Measurements from ENCODE around the gene MTERF1.
"Not testable (repeated sequence)": the region's sequence is repeated elsewhere in the genome, so short reads cannot be mapped to it uniquely, and the experiment has no call there.

The MTERF1 gene

GRCh38 chr7:91883676-91884362 lies 3.3 kb upstream of the MTERF1 start:
- DNase-seq (ENCODE audit: insufficient read length, low spot score), result no peak
- TF ChIP-seq PAX5 (IDR thresholded peaks at IDR 0.05; ENCODE audit: insufficient read depth, low read length, severe bottlenecking) (no peak), SPI1 (IDR thresholded peaks at IDR 0.05; ENCODE audit: low read depth, low read length) (no peak), POU2F2 (IDR thresholded peaks at IDR 0.05; ENCODE audit: low read depth, low read length) (no peak), POLR2A (IDR thresholded peaks at IDR 0.05; ENCODE audit: low read depth, low read length) (no peak), POLR2AphosphoS5 (IDR thresholded peaks at IDR 0.05; ENCODE audit: low read depth, low read length) (no peak), TAF1 (IDR thresholded peaks at IDR 0.05; ENCODE audit: low read depth, low read length) (no peak)
- FAIRE-seq, result no peak

GRCh38 chr7:91880016-91880412 lies 488 bp downstream of the MTERF1 start:
- DNase-seq (ENCODE audit: insufficient read length, low spot score) (no peak), FAIRE-seq (no peak)
- no peak for TF ChIP-seq POLR2AphosphoS5 (IDR thresholded peaks at IDR 0.05; ENCODE audit: low read depth, low read length)
- TF ChIP-seq PAX5 (IDR thresholded peaks at IDR 0.05; ENCODE audit: insufficient read depth, low read length, severe bottlenecking), result no peak
- no peak for TF ChIP-seq TAF1 (IDR thresholded peaks at IDR 0.05; ENCODE audit: low read depth, low read length)
- no peak for TF ChIP-seq POU2F2 (IDR thresholded peaks at IDR 0.05; ENCODE audit: low read depth, low read length)
- TF ChIP-seq SPI1 (IDR thresholded peaks at IDR 0.05; ENCODE audit: low read depth, low read length), result no peak
- TF ChIP-seq POLR2A (IDR thresholded peaks at IDR 0.05; ENCODE audit: low read depth, low read length), result no peak

- no peak for TF ChIP-seq TAF1 (IDR thresholded peaks at IDR 0.05; ENCODE audit: low read depth, low read length)
- TF ChIP-seq PAX5 (IDR thresholded peaks at IDR 0.05; ENCODE audit: insufficient read depth, low read length, severe bottlenecking), result no peak
- no peak for TF ChIP-seq POU2F2 (IDR thresholded peaks at IDR 0.05; ENCODE audit: low read depth, low read length)
- no peak for FAIRE-seq
- no peak for DNase-seq (ENCODE audit: insufficient read length, low spot score)
Observed at GRCh38 chr7:91876391-91877133, 3.9 kb downstream of the MTERF1 start.

GRCh38 chr7:91875851-91876250 lies 4.7 kb downstream of the MTERF1 start:
- no peak for DNase-seq (ENCODE audit: insufficient read length, low spot score)
- peak; percentile 20 for FAIRE-seq
- TF ChIP-seq POU2F2 (IDR thresholded peaks at IDR 0.05; ENCODE audit: low read depth, low read length) (no peak), PAX5 (IDR thresholded peaks at IDR 0.05; ENCODE audit: insufficient read depth, low read length, severe bottlenecking) (no peak), SPI1 (IDR thresholded peaks at IDR 0.05; ENCODE audit: low read depth, low read length) (no peak), POLR2A (IDR thresholded peaks at IDR 0.05; ENCODE audit: low read depth, low read length) (no peak), POLR2AphosphoS5 (IDR thresholded peaks at IDR 0.05; ENCODE audit: low read depth, low read length) (no peak), TAF1 (IDR thresholded peaks at IDR 0.05; ENCODE audit: low read depth, low read length) (no peak)

GRCh38 chr7:91872928-91873327 lies 7.6 kb downstream of the MTERF1 start:
- DNase-seq (ENCODE audit: insufficient read length, low spot score) (no peak), FAIRE-seq (no peak)
- no peak for TF ChIP-seq TAF1 (IDR thresholded peaks at IDR 0.05; ENCODE audit: low read depth, low read length)
- TF ChIP-seq POLR2A (IDR thresholded peaks at IDR 0.05; ENCODE audit: low read depth, low read length), result no peak
- TF ChIP-seq POLR2AphosphoS5 (IDR thresholded peaks at IDR 0.05; ENCODE audit: low read depth, low read length), result no peak
- no peak for TF ChIP-seq PAX5 (IDR thresholded peaks at IDR 0.05; ENCODE audit: insufficient read depth, low read length, severe bottlenecking)
- TF ChIP-seq POU2F2 (IDR thresholded peaks at IDR 0.05; ENCODE audit: low read depth, low read length), result no peak
- TF ChIP-seq SPI1 (IDR thresholded peaks at IDR 0.05; ENCODE audit: low read depth, low read length), result no peak

- no peak for DNase-seq (ENCODE audit: insufficient read length, low spot score)
- FAIRE-seq, result no peak
- TF ChIP-seq PAX5 (IDR thresholded peaks at IDR 0.05; ENCODE audit: insufficient read depth, low read length, severe bottlenecking) (no peak), POLR2A (IDR thresholded peaks at IDR 0.05; ENCODE audit: low read depth, low read length) (no peak), SPI1 (IDR thresholded peaks at IDR 0.05; ENCODE audit: low read depth, low read length) (no peak), POU2F2 (IDR thresholded peaks at IDR 0.05; ENCODE audit: low read depth, low read length) (no peak), TAF1 (IDR thresholded peaks at IDR 0.05; ENCODE audit: low read depth, low read length) (no peak), POLR2AphosphoS5 (IDR thresholded peaks at IDR 0.05; ENCODE audit: low read depth, low read length) (no peak)
Observed at GRCh38 chr7:91872069-91872468, 8.4 kb downstream of the MTERF1 start.

- FAIRE-seq, result no peak
- TF ChIP-seq POU2F2 (IDR thresholded peaks at IDR 0.05; ENCODE audit: low read depth, low read length), result no peak
- TF ChIP-seq POLR2A (IDR thresholded peaks at IDR 0.05; ENCODE audit: low read depth, low read length), result no peak
- no peak for TF ChIP-seq PAX5 (IDR thresholded peaks at IDR 0.05; ENCODE audit: insufficient read depth, low read length, severe bottlenecking)
- TF ChIP-seq SPI1 (IDR thresholded peaks at IDR 0.05; ENCODE audit: low read depth, low read length), result no peak
- DNase-seq (ENCODE audit: insufficient read length, low spot score), result no peak
Observed at GRCh38 chr7:91869661-91870060, 10.8 kb downstream of the MTERF1 start.

GRCh38 chr7:91866599-91867148 lies 13.8 kb downstream of the MTERF1 start:
- FAIRE-seq, result no peak
- no peak for DNase-seq (ENCODE audit: insufficient read length, low spot score)
- TF ChIP-seq POU2F2 (IDR thresholded peaks at IDR 0.05; ENCODE audit: low read depth, low read length), result no peak
- no peak for TF ChIP-seq PAX5 (IDR thresholded peaks at IDR 0.05; ENCODE audit: insufficient read depth, low read length, severe bottlenecking)
- no peak for TF ChIP-seq SPI1 (IDR thresholded peaks at IDR 0.05; ENCODE audit: low read depth, low read length)
- TF ChIP-seq POLR2AphosphoS5 (IDR thresholded peaks at IDR 0.05; ENCODE audit: low read depth, low read length), result no peak
- TF ChIP-seq POLR2A (IDR thresholded peaks at IDR 0.05; ENCODE audit: low read depth, low read length), result no peak
- TF ChIP-seq TAF1 (IDR thresholded peaks at IDR 0.05; ENCODE audit: low read depth, low read length), result no peak

GRCh38 chr7:91865511-91865910 lies 15.0 kb downstream of the MTERF1 start:
- FAIRE-seq (no peak), DNase-seq (ENCODE audit: insufficient read length, low spot score) (no peak)
- TF ChIP-seq POLR2A (IDR thresholded peaks at IDR 0.05; ENCODE audit: low read depth, low read length) (no peak), TAF1 (IDR thresholded peaks at IDR 0.05; ENCODE audit: low read depth, low read length) (no peak), SPI1 (IDR thresholded peaks at IDR 0.05; ENCODE audit: low read depth, low read length) (no peak), POU2F2 (IDR thresholded peaks at IDR 0.05; ENCODE audit: low read depth, low read length) (no peak), POLR2AphosphoS5 (IDR thresholded peaks at IDR 0.05; ENCODE audit: low read depth, low read length) (no peak), PAX5 (IDR thresholded peaks at IDR 0.05; ENCODE audit: insufficient read depth, low read length, severe bottlenecking) (no peak)

GRCh38 chr7:91864604-91865003 lies 15.9 kb downstream of the MTERF1 start:
- DNase-seq (ENCODE audit: insufficient read length, low spot score); FAIRE-seq: not testable (repeated sequence)
